Measurements from ENCODE around the gene B3GAT1.

The B3GAT1 gene

DNA sequence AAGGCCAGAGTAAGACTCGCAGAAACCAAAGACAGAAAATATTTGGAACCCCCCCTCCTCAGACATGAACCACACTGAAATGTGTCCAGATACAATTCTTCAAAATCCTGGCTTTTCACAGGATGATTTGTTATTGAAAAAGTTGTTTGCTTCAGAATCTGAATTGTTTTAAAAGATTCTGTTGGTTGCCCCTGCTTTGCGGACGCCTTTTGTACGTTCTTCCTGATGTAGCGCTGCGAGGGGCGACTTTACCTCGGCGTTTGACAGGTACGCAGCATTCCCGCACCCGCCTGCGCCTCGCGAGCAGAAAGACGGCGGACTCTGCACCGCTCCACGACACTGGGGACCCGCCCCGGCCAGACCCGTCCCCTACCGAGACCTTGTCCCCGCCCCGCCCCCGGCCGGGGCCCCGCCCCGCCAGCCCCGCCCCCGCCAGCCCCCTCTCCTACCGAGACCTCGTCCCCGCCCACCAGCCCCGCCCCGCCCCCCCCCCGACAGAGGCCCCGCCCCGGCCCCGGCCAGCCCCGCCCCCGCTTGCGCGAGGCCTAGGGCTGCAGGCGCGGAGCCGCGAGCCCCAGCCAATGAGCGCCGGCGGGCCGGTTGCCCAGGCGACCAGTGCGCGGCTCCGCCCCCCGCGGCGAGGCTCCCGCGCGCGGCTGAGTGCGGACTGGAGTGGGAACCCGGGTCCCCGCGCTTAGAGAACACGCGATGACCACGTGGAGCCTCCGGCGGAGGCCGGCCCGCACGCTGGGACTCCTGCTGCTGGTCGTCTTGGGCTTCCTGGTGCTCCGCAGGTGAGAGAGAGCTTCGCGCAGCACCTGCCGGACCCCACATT lies 80.5 kb downstream of the B3GAT1 start, which contains the start of gene GLB1L2:
Gene GLB1L2, plus strand, starts transcription at position 635 of the 835 bp plus-strand sequence. Its CDS starts 74 bp downstream, at position 709.
- DNase-seq, result peak; percentile 88

DNA sequence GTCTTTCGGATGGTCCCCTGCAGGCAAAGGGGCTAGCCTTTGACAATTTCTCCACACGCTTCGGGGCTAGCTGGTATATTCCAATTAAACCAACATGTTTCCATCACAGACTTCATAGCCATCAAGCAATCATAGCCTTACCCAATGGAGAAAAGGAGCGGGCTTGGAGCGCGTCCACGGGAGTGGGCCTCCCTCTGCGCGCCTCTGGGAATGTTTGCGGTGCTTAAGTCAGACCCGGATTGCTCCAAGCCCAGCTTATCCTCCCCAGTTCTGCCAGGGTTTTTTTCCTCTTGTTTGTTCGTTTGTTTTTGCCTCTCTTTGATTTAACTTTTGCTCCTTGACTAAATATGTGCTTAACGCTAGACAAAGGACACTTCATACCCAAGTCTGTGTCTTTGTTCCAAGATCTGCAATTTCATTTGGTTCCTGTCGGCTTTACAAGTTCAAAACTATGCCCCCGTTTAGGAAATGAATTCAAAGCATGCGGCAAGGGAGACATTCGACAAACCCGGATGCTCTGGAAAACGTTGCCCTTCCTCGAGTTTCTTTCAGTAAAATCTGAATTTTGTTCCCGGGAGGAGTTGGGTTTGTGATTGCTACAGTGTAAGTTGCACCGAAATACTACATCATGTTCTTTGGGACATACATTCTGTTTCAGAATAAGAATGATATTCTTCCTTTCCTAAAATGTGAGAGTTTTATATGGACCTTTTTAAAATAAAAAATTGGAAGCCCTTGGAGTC lies 81.3 kb downstream of the B3GAT1 start:
- DNase-seq, result no peak
